Liver (tissue), 9 donors: ENCODE results near the gene F2RL3. TPM values are rescaled to one million over a fixed set of nuclear protein-coding genes. Genes with fewer than 3 reads are reported as not detected.

Experiments
- DNase-seq: peaks from one replicate; pipeline ENCODE4 v3.0.0-alpha.2; 2017; ENCODE audit warnings: low spot score
- H3K27ac ChIP-seq, 2 donors: one replicate each; pipeline ENCODE4 v1.7.0; 2013; ENCODE audit warnings: inconsistent platforms in 2 of 2, low read length in 2 of 2, control low read depth in 1 of 2, low read depth in 1 of 2, mild to moderate bottlenecking in 1 of 2
- H3K27me3 ChIP-seq, 4 donors: one replicate each; pipeline versions ENCODE4 v1.6.1 to v1.7.0; 2013; ENCODE audit warnings: low read length in 3 of 4, inconsistent platforms in 1 of 4, mild to moderate bottlenecking in 1 of 4, moderate library complexity in 1 of 4; ENCODE audit not compliant: control insufficient read depth in 4 of 4, insufficient read depth in 4 of 4
- H3K36me3 ChIP-seq, 4 donors: one replicate each; pipeline versions ENCODE4 v1.6.1 to v1.7.0; 2013; ENCODE audit warnings: low read length in 3 of 4, mild to moderate bottlenecking in 3 of 4, low read depth in 1 of 4, moderate library complexity in 1 of 4; ENCODE audit not compliant: control insufficient read depth in 4 of 4, insufficient read depth in 3 of 4
- H3K4me1 ChIP-seq, 4 donors: one replicate each; pipeline versions ENCODE4 v1.6.1 to v1.7.0; 2013; ENCODE audit warnings: low read length in 3 of 4, mild to moderate bottlenecking in 3 of 4, moderate library complexity in 1 of 4; ENCODE audit not compliant: control insufficient read depth in 4 of 4, insufficient read depth in 4 of 4
- H3K4me3 ChIP-seq, 3 donors: one replicate each; pipeline versions ENCODE4 v1.6.1 to v1.7.0; 2013; ENCODE audit warnings: low read length in 3 of 3, control low read depth in 1 of 3, low read depth in 1 of 3, mild to moderate bottlenecking in 1 of 3
- H3K9ac ChIP-seq, 2 donors: one replicate each; pipeline ENCODE4 v1.7.0; 2013; ENCODE audit warnings: low read length in 2 of 2, mild to moderate bottlenecking in 2 of 2, moderate library complexity in 2 of 2, control low read depth in 1 of 2, low read depth in 1 of 2
- H3K9me3 ChIP-seq, 4 donors: one replicate each; pipeline versions ENCODE4 v1.6.1 to v1.7.0; 2013; ENCODE audit warnings: low read length in 3 of 4; ENCODE audit not compliant: control insufficient read depth in 4 of 4
- EGR1 ChIP-seq, 2 donors: IDR thresholded peaks; 2 replicates each; pipeline ENCODE4 v1.6.1; 2016 to 2018; ENCODE audit warnings: antibody characterized with exemption in 2 of 2, low read depth in 2 of 2
- FOXA1 ChIP-seq: IDR thresholded peaks from 2 replicates; pipeline ENCODE4 v1.6.1; 2016; ENCODE audit warnings: antibody characterized with exemption
- FOXA2 ChIP-seq: IDR thresholded peaks from 2 replicates; pipeline ENCODE4 v1.6.1; 2016; ENCODE audit warnings: antibody characterized with exemption
- GABPA ChIP-seq, 2 donors: IDR thresholded peaks in 1 of 2; conservative IDR thresholded peaks in 1 of 2; 2 replicates each; pipeline ENCODE4 v1.6.1; 2016; ENCODE audit warnings: antibody characterized with exemption in 2 of 2, mild to moderate bottlenecking in 1 of 2, moderate library complexity in 1 of 2
- HNF4A ChIP-seq, 2 donors: conservative IDR thresholded peaks; 2 replicates each; pipeline ENCODE4 v1.6.1; 2016; ENCODE audit warnings: antibody characterized with exemption in 2 of 2, mild to moderate bottlenecking in 2 of 2
- HNF4G ChIP-seq: IDR thresholded peaks from 2 replicates; pipeline ENCODE4 v1.6.1; 2016; ENCODE audit warnings: antibody characterized with exemption
- JUND ChIP-seq, 2 donors: IDR thresholded peaks; 2 replicates each; pipeline ENCODE4 v1.6.1; 2016; ENCODE audit warnings: antibody characterized with exemption in 2 of 2
- NR2F2 ChIP-seq: IDR thresholded peaks from 2 replicates; pipeline ENCODE4 v1.6.1; 2016; ENCODE audit warnings: antibody characterized with exemption
- RAD21 ChIP-seq, 2 donors: IDR thresholded peaks; 2 replicates each; pipeline ENCODE4 v1.6.1; 2016; ENCODE audit warnings: antibody characterized with exemption in 2 of 2, mild to moderate bottlenecking in 2 of 2
- RXRA ChIP-seq, 2 donors: IDR thresholded peaks; 2 replicates each; pipeline ENCODE4 v1.6.1; 2017 to 2018; ENCODE audit warnings: antibody characterized with exemption in 2 of 2, mild to moderate bottlenecking in 1 of 2
- SP1 ChIP-seq: IDR thresholded peaks from 2 replicates; pipeline ENCODE4 v1.6.1; 2018; ENCODE audit warnings: antibody characterized with exemption, mild to moderate bottlenecking
- TAF1 ChIP-seq: conservative IDR thresholded peaks from 2 replicates; pipeline ENCODE4 v1.6.1; 2016; ENCODE audit warnings: antibody characterized with exemption, mild to moderate bottlenecking
- WGBS: extraction: QIAGEN DNeasy Blood & Tissue Kit; methylation state at CpG from one replicate; pipeline ENCODE4 v1.1.7; 2013; 5-methylcytosine and 5-hydroxymethylcytosine counted together
- polyA plus RNA-seq, 2 donors: library from polyadenylated mRNA; stranded (reverse) in 1 of 2; unstranded in 1 of 2; fragments of 200-250 nt in 1 of 2; fragments of >200 nt in 1 of 2; fragmentation: Nextera tagmentation in 1 of 2; extraction: Ambion mirVana in 1 of 2; gene quantifications; one replicate each; pipeline versions ENCODE4 v1.2.1 to v1.2.3, GENCODE V29; 2013 to 2015
- total RNA-seq, 2 donors: library from RNA; depleted of rRNA; stranded (reverse); fragments of >200 nt; gene quantifications; one replicate each; pipeline ENCODE4 v1.2.3, GENCODE V29; 2014
- TF ChIP-seq, protein P1 (sequence below): IDR thresholded peaks from 2 replicates; pipeline ENCODE4 v1.6.1; 2016; ENCODE audit warnings: antibody characterized with exemption
- TF ChIP-seq, protein P2 (sequence below): IDR thresholded peaks from 2 replicates; pipeline ENCODE4 v1.6.1; 2016; ENCODE audit warnings: antibody characterized with exemption, mild to moderate bottlenecking
- TF ChIP-seq, protein P3 (sequence below): IDR thresholded peaks from 2 replicates; pipeline ENCODE4 v1.6.1; 2016; ENCODE audit warnings: antibody characterized with exemption
- TF ChIP-seq, protein P4 (sequence below): IDR thresholded peaks from 2 replicates; pipeline ENCODE4 v1.6.1; 2016; ENCODE audit warnings: antibody characterized with exemption
- donor health status: healthy.
- donor health status: healthy.
- donor health status: healthy.
- donor health status: healthy.
- donor health status: healthy.

Gene F2RL3
- total and polyA plus RNA-seq, 4 donors = 0.08 to 1.6 (median 0.20) TPM

DNA sequence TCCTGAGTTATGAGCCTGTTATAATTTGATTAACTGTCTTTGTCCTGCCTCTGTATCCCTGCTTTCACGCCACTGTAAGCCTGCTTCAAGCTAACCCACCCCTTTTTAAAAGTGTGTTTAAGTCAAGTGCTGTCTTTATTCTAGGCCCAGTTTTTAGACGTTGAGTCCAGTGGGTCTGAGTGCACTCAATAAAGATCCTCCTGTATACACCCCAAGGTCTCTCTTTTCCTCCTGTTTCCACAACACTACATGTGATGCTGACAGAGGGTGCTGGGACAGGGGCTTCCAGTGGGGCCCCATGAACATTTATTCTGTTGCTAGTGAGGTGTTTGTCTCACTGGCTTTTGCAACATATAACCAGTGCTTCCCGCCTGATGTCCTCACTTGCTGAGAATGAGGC, 6.7 kb upstream of the F2RL3 start:
- Histone ChIP-seq H3K36me3 (peaks cover 8 to 27% (median 10%) of the 10 kb centered on the region in 4 donors), H3K4me1 (no peaks in the 10 kb centered on the region), H3K27me3 (no peaks in the 10 kb centered on the region), H3K4me3 (no peak overlapping the region), H3K9ac (no peak overlapping the region), H3K9me3 (peaks cover 0 to 19% (median 3%) of the 10 kb centered on the region in 4 donors), H3K27ac (no peak overlapping the region)
- DNase-seq = no peak
- TF ChIP-seq EGR1 (IDR thresholded peaks at IDR 0.05; ENCODE audit: low read depth in 2 of 2) (no peak), FOXA2 (no peak), TAF1 (no peak), SP1 (no peak), NR2F2 (no peak), JUND (IDR thresholded peaks at IDR 0.05) (no peak)
- TF ChIP-seq, protein P1, sequence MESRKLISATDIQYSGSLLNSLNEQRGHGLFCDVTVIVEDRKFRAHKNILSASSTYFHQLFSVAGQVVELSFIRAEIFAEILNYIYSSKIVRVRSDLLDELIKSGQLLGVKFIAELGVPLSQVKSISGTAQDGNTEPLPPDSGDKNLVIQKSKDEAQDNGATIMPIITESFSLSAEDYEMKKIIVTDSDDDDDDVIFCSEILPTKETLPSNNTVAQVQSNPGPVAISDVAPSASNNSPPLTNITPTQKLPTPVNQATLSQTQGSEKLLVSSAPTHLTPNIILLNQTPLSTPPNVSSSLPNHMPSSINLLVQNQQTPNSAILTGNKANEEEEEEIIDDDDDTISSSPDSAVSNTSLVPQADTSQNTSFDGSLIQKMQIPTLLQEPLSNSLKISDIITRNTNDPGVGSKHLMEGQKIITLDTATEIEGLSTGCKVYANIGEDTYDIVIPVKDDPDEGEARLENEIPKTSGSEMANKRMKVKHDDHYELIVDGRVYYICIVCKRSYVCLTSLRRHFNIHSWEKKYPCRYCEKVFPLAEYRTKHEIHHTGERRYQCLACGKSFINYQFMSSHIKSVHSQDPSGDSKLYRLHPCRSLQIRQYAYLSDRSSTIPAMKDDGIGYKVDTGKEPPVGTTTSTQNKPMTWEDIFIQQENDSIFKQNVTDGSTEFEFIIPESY = no peak
- TF ChIP-seq, protein P2, sequence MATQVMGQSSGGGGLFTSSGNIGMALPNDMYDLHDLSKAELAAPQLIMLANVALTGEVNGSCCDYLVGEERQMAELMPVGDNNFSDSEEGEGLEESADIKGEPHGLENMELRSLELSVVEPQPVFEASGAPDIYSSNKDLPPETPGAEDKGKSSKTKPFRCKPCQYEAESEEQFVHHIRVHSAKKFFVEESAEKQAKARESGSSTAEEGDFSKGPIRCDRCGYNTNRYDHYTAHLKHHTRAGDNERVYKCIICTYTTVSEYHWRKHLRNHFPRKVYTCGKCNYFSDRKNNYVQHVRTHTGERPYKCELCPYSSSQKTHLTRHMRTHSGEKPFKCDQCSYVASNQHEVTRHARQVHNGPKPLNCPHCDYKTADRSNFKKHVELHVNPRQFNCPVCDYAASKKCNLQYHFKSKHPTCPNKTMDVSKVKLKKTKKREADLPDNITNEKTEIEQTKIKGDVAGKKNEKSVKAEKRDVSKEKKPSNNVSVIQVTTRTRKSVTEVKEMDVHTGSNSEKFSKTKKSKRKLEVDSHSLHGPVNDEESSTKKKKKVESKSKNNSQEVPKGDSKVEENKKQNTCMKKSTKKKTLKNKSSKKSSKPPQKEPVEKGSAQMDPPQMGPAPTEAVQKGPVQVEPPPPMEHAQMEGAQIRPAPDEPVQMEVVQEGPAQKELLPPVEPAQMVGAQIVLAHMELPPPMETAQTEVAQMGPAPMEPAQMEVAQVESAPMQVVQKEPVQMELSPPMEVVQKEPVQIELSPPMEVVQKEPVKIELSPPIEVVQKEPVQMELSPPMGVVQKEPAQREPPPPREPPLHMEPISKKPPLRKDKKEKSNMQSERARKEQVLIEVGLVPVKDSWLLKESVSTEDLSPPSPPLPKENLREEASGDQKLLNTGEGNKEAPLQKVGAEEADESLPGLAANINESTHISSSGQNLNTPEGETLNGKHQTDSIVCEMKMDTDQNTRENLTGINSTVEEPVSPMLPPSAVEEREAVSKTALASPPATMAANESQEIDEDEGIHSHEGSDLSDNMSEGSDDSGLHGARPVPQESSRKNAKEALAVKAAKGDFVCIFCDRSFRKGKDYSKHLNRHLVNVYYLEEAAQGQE = no peak
- 96% methylated on average over 3 of the region's 3 CpGs for WGBS

DNA sequence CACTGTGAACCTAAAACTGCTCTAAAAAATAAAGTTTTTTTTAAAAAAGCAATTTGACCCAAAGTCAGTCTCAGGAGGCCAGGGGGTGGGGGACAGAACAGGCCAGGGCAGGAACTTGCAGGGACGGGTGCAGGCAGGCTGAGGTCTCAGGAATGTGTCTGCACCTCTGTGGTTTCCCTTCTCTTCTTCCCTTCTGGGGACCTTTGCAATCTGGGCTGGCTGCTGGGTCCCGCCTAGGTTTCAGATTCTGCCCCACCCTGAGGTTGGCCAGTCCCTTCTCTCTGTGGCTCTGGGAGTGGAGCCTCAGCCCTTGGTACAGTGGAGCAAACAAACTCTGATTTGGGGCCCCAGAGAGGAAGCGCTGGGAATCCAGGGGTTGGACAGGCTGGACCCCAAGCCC, 5.3 kb upstream of the F2RL3 start:
- H3K4me1 ChIP-seq = no peaks in the 10 kb centered on the region
- peaks cover 0 to 14% (median 6%) of the 10 kb centered on the region in 4 donors for H3K36me3 ChIP-seq
- WGBS = 90% methylated on average over 3 of the region's 3 CpGs
- no peak for TF ChIP-seq GABPA (IDR thresholded peaks at IDR 0.05 in 1 of 2, conservative IDR thresholded peaks at IDR 0.05 in 1 of 2)
- TF ChIP-seq HNF4G = no peak
- no peak for TF ChIP-seq JUND (IDR thresholded peaks at IDR 0.05)
- no peak for TF ChIP-seq FOXA1
- TF ChIP-seq NR2F2 = no peak
- TF ChIP-seq FOXA2 = no peak
- no peak for TF ChIP-seq RAD21 (IDR thresholded peaks at IDR 0.05)
- no peak for TF ChIP-seq HNF4A (conservative IDR thresholded peaks at IDR 0.05)
- TF ChIP-seq, protein P3, sequence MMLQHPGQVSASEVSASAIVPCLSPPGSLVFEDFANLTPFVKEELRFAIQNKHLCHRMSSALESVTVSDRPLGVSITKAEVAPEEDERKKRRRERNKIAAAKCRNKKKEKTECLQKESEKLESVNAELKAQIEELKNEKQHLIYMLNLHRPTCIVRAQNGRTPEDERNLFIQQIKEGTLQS = no peak
- TF ChIP-seq, protein P4, sequence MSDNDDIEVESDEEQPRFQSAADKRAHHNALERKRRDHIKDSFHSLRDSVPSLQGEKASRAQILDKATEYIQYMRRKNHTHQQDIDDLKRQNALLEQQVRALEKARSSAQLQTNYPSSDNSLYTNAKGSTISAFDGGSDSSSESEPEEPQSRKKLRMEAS = no peak
- no peak for TF ChIP-seq SP1
- no peak for TF ChIP-seq TAF1
- TF ChIP-seq RXRA (IDR thresholded peaks at IDR 0.05) = no peak
- no peaks in the 10 kb centered on the region for H3K27me3 ChIP-seq
- H3K9me3 ChIP-seq = peaks cover 0 to 19% (median 3%) of the 10 kb centered on the region in 4 donors
- DNase-seq = no peak
- H3K4me3 ChIP-seq = no peak overlapping the region
- H3K27ac ChIP-seq = no peak overlapping the region
- H3K9ac ChIP-seq = no peak overlapping the region
